Measurements from ENCODE around the gene ORM2. TPM values are rescaled to one million over a fixed set of nuclear protein-coding genes. Genes with fewer than 3 reads are reported as not detected.

ORM2 gene
- total RNA-seq, 4 donors from 2014 or later = 9.5 TPM; not detected in 3

- no peak overlapping the region for H3K4me3 ChIP-seq
- no peak for DNase-seq (ENCODE audit: low spot score in 2 of 2)
- no peaks in the 10 kb centered on the region for H3K9me3 ChIP-seq
- peaks cover 31% of the 10 kb centered on the region for H3K36me3 ChIP-seq
- no peaks in the 10 kb centered on the region for H3K27me3 ChIP-seq
- no peak for TF ChIP-seq POLR2AphosphoS5 (IDR thresholded peaks at IDR 0.05)
- no peak for TF ChIP-seq POLR2A (IDR thresholded peaks at IDR 0.05)
- TF ChIP-seq EP300 (IDR thresholded peaks at IDR 0.05) = no peak
- TF ChIP-seq CTCF (IDR thresholded peaks at IDR 0.05) = no peak
- H3K27ac ChIP-seq = no peak overlapping the region
- no peaks in the 10 kb centered on the region for H3K4me1 ChIP-seq
- WGBS = 97% methylated on average over 1 of the region's 1 CpG
These were observed 33.3 kb upstream of the ORM2 start for GRCh38 chr9:114296338-114296737.

GRCh38 chr9:114299286-114300152 lies 30.1 kb upstream of the ORM2 start:
- peak; percentile 33 to 64 for DNase-seq (ENCODE audit: low spot score in 2 of 2)
- WGBS = 88% methylated on average over 9 of the region's 15 CpGs
- no peaks in the 10 kb centered on the region for H3K27me3 ChIP-seq

GRCh38 chr9:114300153-114300845 lies 29.4 kb upstream of the ORM2 start:
- no peak overlapping the region for H3K27ac ChIP-seq
- H3K27me3 ChIP-seq = no peaks in the 10 kb centered on the region
- H3K9me3 ChIP-seq = no peaks in the 10 kb centered on the region
- peaks cover 18% of the 10 kb centered on the region for H3K36me3 ChIP-seq
- H3K4me1 ChIP-seq = no peaks in the 10 kb centered on the region
- DNase-seq (ENCODE audit: low spot score in 2 of 2) = peak; percentile 28 to 54
- 100% methylated on average over 2 of the region's 4 CpGs for WGBS
- H3K4me3 ChIP-seq = no peak overlapping the region
- TF ChIP-seq POLR2AphosphoS5 (IDR thresholded peaks at IDR 0.05) (no peak), CTCF (IDR thresholded peaks at IDR 0.05) (no peak)

More at GRCh38 chr9:114299286-114300152, 30.1 kb upstream of the ORM2 start:
- Histone ChIP-seq H3K4me1 (no peaks in the 10 kb centered on the region), H3K36me3 (peaks cover 24% of the 10 kb centered on the region), H3K27ac (no peak overlapping the region), H3K4me3 (no peak overlapping the region), H3K9me3 (no peaks in the 10 kb centered on the region)
- no peak for TF ChIP-seq POLR2AphosphoS5 (IDR thresholded peaks at IDR 0.05)

- DNase-seq (ENCODE audit: low spot score in 2 of 2) = peak; percentile 47 to 57
- Histone ChIP-seq H3K27me3 (no peaks in the 10 kb centered on the region), H3K27ac (no peak overlapping the region), H3K4me3 (no peak overlapping the region), H3K9me3 (no peaks in the 10 kb centered on the region), H3K36me3 (peaks cover 18% of the 10 kb centered on the region), H3K4me1 (no peaks in the 10 kb centered on the region)
- TF ChIP-seq EP300 (IDR thresholded peaks at IDR 0.05) (no peak), POLR2AphosphoS5 (IDR thresholded peaks at IDR 0.05) (no peak), POLR2A (IDR thresholded peaks at IDR 0.05) (no peak), CTCF (IDR thresholded peaks at IDR 0.05) (no peak)
- WGBS = 95% methylated on average over 27 of the region's 31 CpGs
These were observed 28.5 kb upstream of the ORM2 start for GRCh38 chr9:114300846-114301797.

- DNase-seq (ENCODE audit: low spot score in 2 of 2) = peak; percentile 41 to 66
- Histone ChIP-seq H3K27me3 (no peaks in the 10 kb centered on the region), H3K4me3 (no peak overlapping the region), H3K36me3 (peaks cover 14% of the 10 kb centered on the region), H3K27ac (no peak overlapping the region), H3K4me1 (no peaks in the 10 kb centered on the region), H3K9me3 (no peaks in the 10 kb centered on the region)
- no peak for TF ChIP-seq POLR2A (IDR thresholded peaks at IDR 0.05)
- no peak for TF ChIP-seq EP300 (IDR thresholded peaks at IDR 0.05)
- no peak for TF ChIP-seq POLR2AphosphoS5 (IDR thresholded peaks at IDR 0.05)
- no peak for TF ChIP-seq CTCF (IDR thresholded peaks at IDR 0.05)
- 86% methylated on average over 9 of the region's 15 CpGs for WGBS
These were observed 27.7 kb upstream of the ORM2 start for GRCh38 chr9:114301798-114302565.

Data from suprapubic skin (tissue), 4 donors.